WTC11 (cell line): Measurements from ENCODE around the gene OTUB2. TPM values are rescaled to one million over a fixed set of nuclear protein-coding genes. Genes with fewer than 3 reads are reported as not detected.

ENCODE experiments used
- ATAC-seq: fragments of 200-7000 bp; cut with Tn5 transposase; 2 replicates; pipeline ENCODE4 v1.10.0; 2021; ENCODE audit warnings: mild to moderate bottlenecking, moderate library complexity
- CTCF ChIA-PET: fragments of 300-600 bp; sonication (Branson Sonifier 250); formaldehyde crosslinking; loops from one replicate; lab custom pipeline; 2021; ENCODE audit warnings: antibody characterized with exemption; lab: Charles Lee
- POLR2A ChIA-PET: fragments of 350-600 bp; sonication (Branson Sonifier 250); formaldehyde crosslinking; loops from one replicate; lab custom pipeline; 2021; ENCODE audit warnings: antibody characterized with exemption; lab: Charles Lee
- DNase-seq: peaks from one replicate; pipeline ENCODE4 v3.0.0; 2021; ENCODE audit warnings: low spot score
- H3K27ac Mint-ChIP-seq: 2 replicates; pipeline ENCODE4 v1.8.0; 2021; ENCODE audit warnings: mixed read lengths
- H3K27me3 Mint-ChIP-seq: 2 replicates; pipeline ENCODE4 v1.8.0; 2021; ENCODE audit warnings: low read depth, mild to moderate bottlenecking, moderate library complexity, mixed read lengths
- H3K36me3 Mint-ChIP-seq: 2 replicates; pipeline ENCODE4 v1.8.0; 2021; ENCODE audit warnings: mixed read lengths
- H3K4me1 Mint-ChIP-seq: 2 replicates; pipeline ENCODE4 v1.8.0; 2022; ENCODE audit warnings: mixed read lengths
- H3K4me3 Mint-ChIP-seq: 2 replicates; pipeline ENCODE4 v1.8.0; 2021; ENCODE audit warnings: mild to moderate bottlenecking, moderate library complexity, mixed read lengths
- H3K9me3 Mint-ChIP-seq: 2 replicates; pipeline ENCODE4 v1.8.0; 2021; ENCODE audit warnings: mixed read lengths
- ARID4B ChIP-seq: sonication (generic); formaldehyde crosslinking; IDR thresholded peaks from 2 replicates; pipeline ENCODE4 v1.8.0; 2023; ENCODE audit warnings: missing genetic modification reagents, mild to moderate bottlenecking, borderline replicate concordance
- ATF2 ChIP-seq: sonication (generic); formaldehyde crosslinking; IDR thresholded peaks from 2 replicates; pipeline ENCODE4 v1.8.1; 2022; ENCODE audit warnings: low read depth, missing genetic modification reagents, borderline replicate concordance
- ATF6 ChIP-seq: sonication (generic); formaldehyde crosslinking; IDR thresholded peaks from 2 replicates; pipeline ENCODE4 v1.8.1; 2023; ENCODE audit warnings: mild to moderate bottlenecking, missing genetic modification reagents
- GABPB1 ChIP-seq: sonication (generic); formaldehyde crosslinking; IDR thresholded peaks from 2 replicates; pipeline ENCODE4 v1.8.1; 2023; ENCODE audit warnings: mild to moderate bottlenecking, missing genetic modification reagents
- GRHL2 ChIP-seq: fragments of 250-450 bp; sonication (Bioruptor Pico); IDR thresholded peaks from 2 replicates; pipeline ENCODE4 v1.8.0; 2022; ENCODE audit warnings: mild to moderate bottlenecking, moderate library complexity; ENCODE audit not compliant: insufficient replicate concordance, severe bottlenecking
- GTF2I ChIP-seq: fragments of 250-450 bp; sonication (Bioruptor Pico); conservative IDR thresholded peaks from 2 replicates; pipeline ENCODE4 v1.4.0; 2021; ENCODE audit warnings: mild to moderate bottlenecking
- IRF2 ChIP-seq: sonication (generic); formaldehyde crosslinking; IDR thresholded peaks from 2 replicates; pipeline ENCODE4 v1.8.0; 2022; ENCODE audit warnings: low read depth, missing genetic modification reagents, borderline replicate concordance
- JUN ChIP-seq: sonication (generic); formaldehyde crosslinking; IDR thresholded peaks from 2 replicates; pipeline ENCODE4 v1.8.0; 2023; ENCODE audit warnings: mild to moderate bottlenecking, missing genetic modification reagents
- MLX ChIP-seq: sonication (generic); formaldehyde crosslinking; IDR thresholded peaks from 2 replicates; pipeline ENCODE4 v1.8.1; 2023; ENCODE audit warnings: mild to moderate bottlenecking, missing genetic modification reagents, moderate library complexity
- NFATC4 ChIP-seq: fragments of 250-450 bp; sonication (Bioruptor Pico); IDR thresholded peaks from 2 replicates; pipeline ENCODE4 v1.9.0; 2021; ENCODE audit warnings: mild to moderate bottlenecking
- NFYB ChIP-seq: sonication (generic); formaldehyde crosslinking; conservative IDR thresholded peaks from 2 replicates; pipeline ENCODE4 v1.8.0; 2022; ENCODE audit warnings: low read depth, missing genetic modification reagents
- NR3C1 ChIP-seq: sonication (generic); formaldehyde crosslinking; conservative IDR thresholded peaks from 2 replicates; pipeline ENCODE4 v1.8.1; 2023; ENCODE audit warnings: low read depth, mild to moderate bottlenecking, missing genetic modification reagents
- SOX15 ChIP-seq: fragments of 250-450 bp; sonication (Bioruptor Pico); IDR thresholded peaks from 2 replicates; pipeline ENCODE4 v1.9.0; 2021; ENCODE audit warnings: mild to moderate bottlenecking
- TEAD4 ChIP-seq: sonication (generic); formaldehyde crosslinking; IDR thresholded peaks from 2 replicates; pipeline ENCODE4 v1.8.0; 2022; ENCODE audit warnings: mild to moderate bottlenecking, missing genetic modification reagents
- ZNF121 ChIP-seq: sonication (generic); formaldehyde crosslinking; IDR thresholded peaks from 2 replicates; pipeline ENCODE4 v1.8.0; 2023; ENCODE audit warnings: missing genetic modification reagents
- ZNF512 ChIP-seq: sonication (generic); formaldehyde crosslinking; IDR thresholded peaks from 2 replicates; pipeline ENCODE4 v1.8.1; 2022; ENCODE audit warnings: missing genetic modification reagents, borderline replicate concordance
- total RNA-seq: library from RNA; stranded (reverse); gene quantifications from 3 replicates; pipeline ENCODE4 v1.2.3, GENCODE V29; 2021

OTUB2 gene
- total RNA-seq, 1 experiment from 2014 or later = 3.5 TPM

- no peaks in the 10 kb centered on the region for H3K9me3 Mint-ChIP-seq
- no peak overlapping the region for H3K27ac Mint-ChIP-seq
- ATAC-seq = no peak
- peaks cover 61% of the 10 kb centered on the region for H3K36me3 Mint-ChIP-seq
- H3K4me1 Mint-ChIP-seq = peaks cover 11% of the 10 kb centered on the region
- no peak for DNase-seq
- ChIA-PET CTCF (interaction anchor here (1.4 to 2.6 kb wide), 3 partner anchors 12 to 88 kb away, joined by 8 to 13 read pairs (median 9); no protein-coding TSS in a partner anchor), POLR2A (no interaction called here)
- no peaks in the 10 kb centered on the region for H3K27me3 Mint-ChIP-seq
- TF ChIP-seq TEAD4 (CRISPR knock-in tag) (no peak), GABPB1 (CRISPR knock-in tag) (no peak), IRF2 (no peak), JUN (CRISPR knock-in tag) (no peak), GRHL2 (no peak), ATF6 (no peak), MLX (CRISPR knock-in tag) (no peak), NR3C1 (no peak), GTF2I (CRISPR knock-in tag) (no peak), ZNF512 (CRISPR knock-in tag) (no peak), ARID4B (CRISPR knock-in tag) (no peak), NFATC4 (no peak)
- H3K4me3 Mint-ChIP-seq = no peak overlapping the region
These were observed 22.8 kb downstream of the OTUB2 start for GRCh38 chr14:94048691-94049624.

GRCh38 chr14:94049625-94050023 lies 23.5 kb downstream of the OTUB2 start:
- TF ChIP-seq NFYB (CRISPR knock-in tag) (no peak), ZNF121 (CRISPR knock-in tag) (0 out of 2 replicates have a peak, but pooled peaks have one; percentile 53), SOX15 (no peak), ATF2 (CRISPR knock-in tag) (no peak)
- no peak for DNase-seq
- CTCF ChIA-PET = interaction anchor here (1.5 to 2.6 kb wide), 2 partner anchors 13 to 87 kb away, joined by 9 to 13 read pairs; no protein-coding TSS in a partner anchor
- H3K4me1 Mint-ChIP-seq = peaks cover 11% of the 10 kb centered on the region
- H3K27me3 Mint-ChIP-seq = no peaks in the 10 kb centered on the region
- no peak for ATAC-seq
- H3K9me3 Mint-ChIP-seq = no peaks in the 10 kb centered on the region
- H3K4me3 Mint-ChIP-seq = no peak overlapping the region
- peaks cover 67% of the 10 kb centered on the region for H3K36me3 Mint-ChIP-seq
- POLR2A ChIA-PET = no interaction called here
- H3K27ac Mint-ChIP-seq = no peak overlapping the region
